Measurements from ENCODE around the gene GRIN2A.

The GRIN2A gene

GRCh38 chr16:9816644-9817043 is 365.6 kb downstream of the GRIN2A start:
- Histone ChIP-seq H3K9me2 (replicated peaks; ENCODE audit: insufficient read depth, low read length) (no peaks in the 10 kb centered on the region), H2AFZ (ENCODE audit: low read length) (no peak overlapping the region), H3K9me3 (replicated peaks; ENCODE audit: insufficient read depth, low read length) (no peaks in the 10 kb centered on the region), H3F3A (ENCODE audit: insufficient read depth, low read length) (no peaks in the 10 kb centered on the region), H3K27me3 (replicated peaks; ENCODE audit: insufficient read depth, low read length) (no peaks in the 10 kb centered on the region), H3K4me2 (ENCODE audit: low read depth, low read length) (no peak overlapping the region), H4K20me1 (ENCODE audit: insufficient read depth, low read length) (no peaks in the 10 kb centered on the region), H3K4me3 (ENCODE audit: low read length) (no peak overlapping the region), H3K9ac (ENCODE audit: low read length) (no peak overlapping the region), H3K36me3 (replicated peaks; ENCODE audit: insufficient read depth, low read length) (no peaks in the 10 kb centered on the region), H3K4me1 (ENCODE audit: low read length) (no peaks in the 10 kb centered on the region), H3K27ac (ENCODE audit: low read length) (no peak overlapping the region), H3K79me2 (ENCODE audit: low read length) (no peaks in the 10 kb centered on the region)
- TF ChIP-seq EZH2 (optimal IDR thresholded peaks at IDR 0.05; ENCODE audit: low read depth, low read length) (no peak), EZH2phosphoT487 (IDR thresholded peaks at IDR 0.05; ENCODE audit: low read length) (no peak), CTCF (IDR thresholded peaks at IDR 0.05; ENCODE audit: low read length) (no peak)
- no peak for DNase-seq

GRCh38 chr16:9813665-9814064 is 368.6 kb downstream of the GRIN2A start:
- TF ChIP-seq CTCF (IDR thresholded peaks at IDR 0.05; ENCODE audit: low read length) (no peak), EZH2phosphoT487 (IDR thresholded peaks at IDR 0.05; ENCODE audit: low read length) (no peak), EZH2 (optimal IDR thresholded peaks at IDR 0.05; ENCODE audit: low read depth, low read length) (no peak)
- H3K9me3 ChIP-seq (replicated peaks; ENCODE audit: insufficient read depth, low read length): no peaks in the 10 kb centered on the region
- no peaks in the 10 kb centered on the region for H3K79me2 ChIP-seq (ENCODE audit: low read length)
- H4K20me1 ChIP-seq (ENCODE audit: insufficient read depth, low read length): no peaks in the 10 kb centered on the region
- no peaks in the 10 kb centered on the region for H3K36me3 ChIP-seq (replicated peaks; ENCODE audit: insufficient read depth, low read length)
- H3K9me2 ChIP-seq (replicated peaks; ENCODE audit: insufficient read depth, low read length): no peaks in the 10 kb centered on the region
- no peak overlapping the region for H3K4me2 ChIP-seq (ENCODE audit: low read depth, low read length)
- no peak overlapping the region for H2AFZ ChIP-seq (ENCODE audit: low read length)
- DNase-seq: no peak
- no peak overlapping the region for H3K4me3 ChIP-seq (ENCODE audit: low read length)
- H3K4me1 ChIP-seq (ENCODE audit: low read length): no peaks in the 10 kb centered on the region
- H3K9ac ChIP-seq (ENCODE audit: low read length): no peak overlapping the region
- H3K27ac ChIP-seq (ENCODE audit: low read length): no peak overlapping the region
- no peaks in the 10 kb centered on the region for H3K27me3 ChIP-seq (replicated peaks; ENCODE audit: insufficient read depth, low read length)
- H3F3A ChIP-seq (ENCODE audit: insufficient read depth, low read length): no peaks in the 10 kb centered on the region

GRCh38 chr16:9808210-9808609 is 374.0 kb downstream of the GRIN2A start:
- Histone ChIP-seq H3K4me3 (ENCODE audit: low read length) (no peak overlapping the region), H3K79me2 (ENCODE audit: low read length) (no peaks in the 10 kb centered on the region), H3K27me3 (replicated peaks; ENCODE audit: insufficient read depth, low read length) (no peaks in the 10 kb centered on the region), H2AFZ (ENCODE audit: low read length) (no peak overlapping the region), H3K9ac (ENCODE audit: low read length) (no peak overlapping the region), H3K9me3 (replicated peaks; ENCODE audit: insufficient read depth, low read length) (no peaks in the 10 kb centered on the region), H3K36me3 (replicated peaks; ENCODE audit: insufficient read depth, low read length) (no peaks in the 10 kb centered on the region), H4K20me1 (ENCODE audit: insufficient read depth, low read length) (no peaks in the 10 kb centered on the region), H3K9me2 (replicated peaks; ENCODE audit: insufficient read depth, low read length) (no peaks in the 10 kb centered on the region), H3K4me1 (ENCODE audit: low read length) (no peaks in the 10 kb centered on the region), H3K27ac (ENCODE audit: low read length) (no peak overlapping the region), H3F3A (ENCODE audit: insufficient read depth, low read length) (no peaks in the 10 kb centered on the region), H3K4me2 (ENCODE audit: low read depth, low read length) (no peak overlapping the region)
- no peak for DNase-seq
- TF ChIP-seq CTCF (IDR thresholded peaks at IDR 0.05; ENCODE audit: low read length) (no peak), EZH2 (optimal IDR thresholded peaks at IDR 0.05; ENCODE audit: low read depth, low read length) (no peak), EZH2phosphoT487 (IDR thresholded peaks at IDR 0.05; ENCODE audit: low read length) (no peak)
